ENCODE measurements around the gene ATP5PB.

The ATP5PB gene

DNA sequence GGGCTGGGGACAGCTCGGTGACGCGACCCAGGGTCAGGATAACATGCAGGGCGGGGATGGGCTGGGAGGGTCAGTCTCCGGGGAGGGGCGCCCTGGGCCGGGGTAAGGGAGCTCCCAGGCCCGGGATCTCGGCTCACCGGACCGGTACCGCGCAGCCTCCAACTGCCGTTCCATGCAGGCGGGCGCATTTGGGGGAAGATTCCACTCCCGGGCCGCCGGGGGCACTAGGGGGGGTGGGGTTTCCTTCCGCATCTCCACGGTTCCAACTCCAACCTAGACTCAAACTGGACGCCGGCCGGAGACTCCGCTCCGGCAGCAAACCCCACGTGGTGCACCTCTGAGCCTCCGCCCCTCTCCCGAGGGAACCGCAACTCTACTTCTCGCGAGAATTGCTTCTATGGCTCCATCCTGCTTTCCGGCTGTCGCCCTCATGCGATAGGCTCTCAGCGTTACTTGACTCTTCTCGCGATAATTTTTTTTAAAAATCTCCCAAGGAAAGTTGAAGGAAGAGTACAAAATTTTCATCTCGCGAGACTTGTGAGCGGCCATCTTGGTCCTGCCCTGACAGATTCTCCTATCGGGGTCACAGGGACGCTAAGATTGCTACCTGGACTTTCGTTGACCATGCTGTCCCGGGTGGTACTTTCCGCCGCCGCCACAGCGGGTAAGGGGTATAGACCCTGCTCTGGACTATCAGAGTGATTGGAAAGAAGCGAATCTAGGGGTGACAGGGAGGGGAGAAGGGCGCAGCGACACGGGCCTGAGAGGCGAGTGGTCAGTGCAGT, at the start of gene ATP5PB, which contains the start of gene WDR77:
Gene ATP5PB (plus strand): TSS at position 547 of the 785 bp plus-strand sequence. CDS start 78 bp downstream, at position 625.
Gene WDR77 (minus strand): TSS at position 339 of the 785 bp plus-strand sequence. CDS start 87 bp downstream, at position 252.
- peak; percentile 84 to 89 (median 85) for DNase-seq (ENCODE audit: low read depth in 2 of 3, low spot score in 1 of 3)

DNA sequence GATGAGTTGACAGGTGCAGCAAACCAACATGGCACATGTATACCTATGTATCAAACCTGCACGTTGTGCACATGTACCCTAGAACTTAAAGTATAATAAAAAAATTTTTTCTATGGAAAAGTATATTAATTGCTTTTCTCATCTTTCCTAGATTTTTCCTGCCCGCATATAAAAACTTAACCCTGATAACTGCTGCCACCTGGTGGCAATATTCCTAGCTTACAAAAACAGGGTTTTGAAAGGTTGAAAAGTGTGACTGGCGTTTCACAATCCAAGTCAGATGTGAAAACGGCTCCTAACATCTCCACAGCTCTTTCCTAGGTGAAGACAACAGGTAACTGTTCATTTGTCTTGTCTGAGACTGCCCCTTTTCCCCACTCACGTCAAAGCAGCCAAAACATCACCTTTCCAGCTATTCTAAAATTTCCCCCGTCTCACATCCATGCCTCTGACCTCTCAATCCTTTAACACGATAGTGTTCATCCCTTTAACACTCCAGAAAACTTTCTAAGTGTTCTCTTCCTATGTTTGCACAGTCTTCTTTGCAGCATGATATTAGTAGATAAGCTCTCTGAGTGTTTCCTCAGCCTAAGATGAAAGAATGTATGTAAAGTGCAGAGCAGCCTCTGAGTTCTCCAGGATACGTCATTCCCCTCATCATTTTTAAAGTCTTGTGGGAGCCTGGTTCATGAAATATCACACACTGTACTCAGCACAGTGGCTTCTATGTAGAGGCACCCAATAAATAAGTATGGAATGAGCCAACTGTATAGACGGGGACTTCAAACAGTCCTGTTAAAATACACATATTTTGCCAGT, 49.3 kb upstream of the ATP5PB start:
- DNase-seq (ENCODE audit: low read depth in 2 of 3, low spot score in 1 of 3) = peak in 2 of 3 donors; percentile 14 to 62

GRCh38 chr1:111402083-111402482, 47.2 kb upstream of the ATP5PB start:
- DNase-seq (ENCODE audit: low read depth in 2 of 3, low spot score in 1 of 3) = peak in 1 of 3 donors; percentile 14

DNA sequence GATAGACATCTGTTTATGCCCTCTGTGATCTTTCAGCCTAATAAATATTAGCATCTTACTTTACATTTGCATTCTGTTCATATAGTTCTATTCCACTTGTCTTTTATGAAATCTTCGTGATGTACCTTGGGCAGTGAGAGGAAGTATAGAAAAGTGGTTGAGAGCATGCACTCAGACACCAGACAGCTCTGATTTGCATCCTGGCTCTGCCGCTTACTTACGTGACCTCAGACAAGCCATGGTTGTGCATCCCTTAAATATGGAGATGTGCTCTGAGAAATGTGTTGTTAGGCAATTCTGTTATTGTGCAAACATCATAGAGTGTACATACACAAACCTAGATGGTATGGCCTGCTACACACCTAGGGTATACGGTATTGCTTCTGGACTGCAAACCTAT, 44.7 kb upstream of the ATP5PB start:
- DNase-seq (ENCODE audit: low read depth in 2 of 3, low spot score in 1 of 3) = no peak

DNA sequence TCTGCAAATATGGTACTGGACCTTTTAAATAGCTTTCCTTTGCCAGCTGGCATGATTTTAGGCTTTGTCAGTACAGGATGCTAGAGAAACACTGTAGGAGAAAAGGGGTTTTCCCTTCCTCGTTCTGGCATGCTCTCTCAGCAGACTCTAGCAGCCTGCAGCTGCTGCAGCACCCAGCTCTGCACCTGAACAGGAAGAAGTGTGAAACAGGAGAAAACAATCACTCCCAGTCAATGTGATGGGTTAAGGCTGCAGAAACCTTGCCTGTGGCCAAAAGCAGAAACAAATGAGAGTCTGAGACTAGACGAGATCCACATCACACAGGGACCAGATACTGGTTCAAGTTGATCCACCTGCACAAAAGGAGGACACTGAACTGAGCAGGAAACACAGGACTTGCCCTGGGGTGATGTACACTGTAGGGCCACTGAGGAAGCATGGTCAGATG, 42.9 kb upstream of the ATP5PB start:
- peak in 1 of 3 donors; percentile 13 for DNase-seq (ENCODE audit: low read depth in 2 of 3, low spot score in 1 of 3)

- DNase-seq (ENCODE audit: low read depth in 2 of 3, low spot score in 1 of 3) = no peak
Observed at GRCh38 chr1:111407301-111407700, 42.0 kb upstream of the ATP5PB start.

- no peak for DNase-seq (ENCODE audit: low read depth in 2 of 3, low spot score in 1 of 3)
Observed at GRCh38 chr1:111412839-111413238, 36.4 kb upstream of the ATP5PB start.

DNA sequence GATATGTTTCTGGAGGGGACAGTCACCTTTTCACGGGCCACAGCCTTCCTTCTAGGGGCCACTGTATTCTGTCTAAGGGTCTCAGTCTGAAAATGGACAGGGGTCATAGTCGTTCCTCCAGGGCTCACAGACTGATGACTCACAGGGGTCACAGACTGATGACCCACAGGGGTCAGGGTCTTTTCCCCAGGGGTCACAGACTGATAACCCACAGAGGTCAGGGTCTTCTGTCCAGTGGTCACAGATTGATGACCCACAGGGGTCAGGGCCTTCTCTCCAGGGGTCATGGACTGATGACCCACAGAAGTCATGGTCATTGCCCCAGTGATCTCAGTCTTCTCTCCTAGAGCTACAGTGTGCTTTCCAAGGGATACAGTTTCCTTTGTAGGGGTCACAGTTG, 34.5 kb upstream of the ATP5PB start:
- DNase-seq (ENCODE audit: low read depth in 2 of 3, low spot score in 1 of 3) = no peak

DNA sequence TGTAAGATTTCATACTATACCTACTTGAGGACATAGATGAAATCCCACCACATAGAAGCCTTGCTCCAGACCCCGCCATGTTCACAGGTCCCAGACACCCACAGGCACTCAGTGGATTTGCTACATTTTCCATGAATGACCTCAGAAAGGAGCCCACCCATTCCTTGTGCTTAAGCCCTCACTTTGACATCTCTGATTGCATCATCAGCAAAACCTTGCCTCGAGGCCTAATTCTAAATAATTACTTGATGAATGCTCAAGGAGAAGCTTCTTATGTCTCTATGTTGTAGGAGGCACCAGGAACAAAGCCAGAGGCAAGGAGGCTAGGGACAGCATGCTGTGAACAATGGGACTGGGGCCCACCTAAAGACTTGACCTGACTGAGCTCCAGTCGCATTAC, 33.8 kb upstream of the ATP5PB start:
- no peak for DNase-seq (ENCODE audit: low read depth in 2 of 3, low spot score in 1 of 3)

- no peak for DNase-seq (ENCODE audit: low read depth in 2 of 3, low spot score in 1 of 3)
Observed at GRCh38 chr1:111417755-111418154, 31.5 kb upstream of the ATP5PB start.

DNA sequence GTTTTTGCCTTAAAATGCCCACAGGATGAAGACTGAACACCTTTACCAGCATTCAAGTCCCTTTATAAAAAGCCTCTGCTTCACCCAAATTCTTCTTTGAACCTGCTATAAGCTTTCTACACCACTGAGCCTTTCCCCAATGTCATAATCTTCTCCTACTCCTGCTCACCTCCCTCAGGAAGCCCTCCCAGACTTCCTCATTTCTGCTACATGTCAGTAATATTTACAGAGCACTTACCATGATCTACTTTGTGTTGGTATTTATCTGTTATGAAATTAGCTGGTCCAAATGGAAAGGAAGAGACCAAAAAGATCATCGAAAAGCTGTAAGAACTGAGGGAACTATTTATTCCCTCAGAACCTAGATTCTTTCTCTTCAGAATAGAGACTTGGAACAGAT, 30.2 kb upstream of the ATP5PB start:
- DNase-seq (ENCODE audit: low read depth in 2 of 3, low spot score in 1 of 3) = no peak

DNA sequence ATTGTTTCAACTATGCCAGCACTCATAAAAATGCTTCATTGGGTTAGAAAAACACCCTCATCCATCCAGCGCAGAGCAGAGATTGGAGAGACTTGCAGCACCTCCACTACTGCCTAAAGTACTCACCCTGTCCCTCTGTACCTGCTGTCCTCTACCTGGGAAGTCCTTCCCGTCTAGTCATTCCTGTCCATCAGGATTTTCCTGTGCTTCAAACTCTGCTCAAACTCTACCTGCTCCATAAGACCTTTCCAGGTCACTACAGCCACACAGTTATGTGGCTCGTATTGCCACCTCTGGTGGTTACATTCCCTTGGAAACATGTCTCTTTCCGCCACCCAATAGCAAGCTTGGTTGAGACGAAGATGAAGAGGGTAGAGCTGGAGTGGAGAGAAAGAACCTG, 28.9 kb upstream of the ATP5PB start:
- no peak for DNase-seq (ENCODE audit: low read depth in 2 of 3, low spot score in 1 of 3)

DNA sequence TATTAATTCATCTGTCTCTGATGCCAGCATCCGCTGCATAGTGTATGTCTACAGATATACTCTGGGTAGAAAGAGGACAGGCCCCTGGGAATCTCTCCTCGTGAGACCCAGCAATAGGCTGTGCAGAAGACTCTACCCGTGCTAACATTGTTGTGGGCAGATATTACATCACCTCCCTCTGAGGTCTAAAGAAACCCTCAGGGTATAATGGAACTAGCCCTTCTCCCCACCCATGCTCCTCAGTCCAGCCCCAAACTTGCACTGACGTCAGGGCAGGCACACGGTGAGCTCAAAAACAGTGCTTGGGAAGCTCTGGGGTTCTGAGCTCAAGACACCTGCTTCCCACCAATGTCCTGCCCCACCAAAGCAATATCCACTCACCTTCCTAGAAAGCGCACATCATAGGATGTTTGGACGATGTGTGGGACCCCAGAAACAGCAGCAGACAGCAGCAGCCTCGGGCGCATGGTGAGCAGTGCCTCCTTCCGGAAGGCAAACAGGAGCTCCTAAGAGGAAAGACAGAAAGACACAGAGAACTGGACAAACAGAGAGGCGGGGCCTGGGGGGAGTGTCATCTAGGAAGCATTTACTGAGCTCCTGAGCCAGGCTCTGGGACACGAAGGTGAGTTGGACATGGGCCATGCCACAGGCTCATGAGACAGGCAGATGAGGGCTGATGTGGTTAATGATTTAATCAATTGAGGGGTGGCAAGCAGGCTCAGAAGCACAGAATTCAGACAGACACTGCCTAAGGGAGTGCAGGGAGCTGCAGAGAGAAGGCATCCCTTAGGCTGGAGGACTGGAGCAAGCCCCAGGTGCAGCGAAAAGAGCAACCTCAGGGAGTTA, 26.5 kb upstream of the ATP5PB start:
- DNase-seq (ENCODE audit: low read depth in 2 of 3, low spot score in 1 of 3) = no peak

DNA sequence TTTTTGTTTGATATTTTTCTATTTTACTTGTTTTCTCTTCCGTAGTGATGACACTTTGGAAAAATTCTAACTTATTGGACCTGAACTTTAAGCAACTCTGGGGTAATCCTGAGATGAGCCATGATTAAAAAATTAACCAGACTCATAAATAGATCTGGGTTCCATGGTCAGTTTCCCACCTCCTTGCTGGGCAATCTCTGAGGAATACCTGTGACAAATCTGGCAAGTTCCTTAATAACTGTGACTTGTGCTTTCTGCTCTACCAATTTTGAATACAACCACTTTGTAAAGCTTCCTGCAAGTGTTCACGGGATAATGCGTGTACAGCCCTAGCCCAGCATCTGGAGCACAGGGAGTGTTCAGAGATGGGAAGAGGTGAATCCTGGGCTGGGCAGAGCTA, 25.0 kb upstream of the ATP5PB start:
- no peak for DNase-seq (ENCODE audit: low read depth in 2 of 3, low spot score in 1 of 3)

DNA sequence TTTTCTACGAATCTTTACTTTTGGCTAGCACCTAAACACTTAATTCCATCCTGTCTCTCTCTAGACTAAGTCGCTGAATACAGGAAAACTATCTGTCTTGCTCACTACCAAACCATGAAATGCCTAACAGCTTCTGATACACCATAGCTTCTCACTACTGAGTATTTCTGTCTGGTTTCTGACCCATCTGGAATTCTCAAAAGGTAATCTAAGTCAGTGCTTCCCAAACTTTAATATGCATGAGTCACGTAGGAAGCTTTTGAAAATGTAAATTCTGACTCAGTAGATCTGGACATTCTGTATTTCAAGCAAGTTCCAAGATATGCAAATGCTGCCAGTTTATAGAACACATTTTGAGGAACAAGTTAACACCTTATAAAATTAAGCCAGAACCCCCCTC, 12.5 kb upstream of the ATP5PB start:
- no peak for DNase-seq (ENCODE audit: low read depth in 2 of 3, low spot score in 1 of 3)

- DNase-seq (ENCODE audit: low read depth in 2 of 3, low spot score in 1 of 3) = no peak
Observed at GRCh38 chr1:111439461-111440351, 9.6 kb upstream of the ATP5PB start.

- DNase-seq (ENCODE audit: low read depth in 2 of 3, low spot score in 1 of 3) = peak; percentile 36 to 47 (median 40)
Observed at GRCh38 chr1:111441573-111442192, 7.6 kb upstream of the ATP5PB start.

- peak in 1 of 3 donors; percentile 8 for DNase-seq (ENCODE audit: low read depth in 2 of 3, low spot score in 1 of 3)
Observed at GRCh38 chr1:111442457-111442856, 6.8 kb upstream of the ATP5PB start.

DNA sequence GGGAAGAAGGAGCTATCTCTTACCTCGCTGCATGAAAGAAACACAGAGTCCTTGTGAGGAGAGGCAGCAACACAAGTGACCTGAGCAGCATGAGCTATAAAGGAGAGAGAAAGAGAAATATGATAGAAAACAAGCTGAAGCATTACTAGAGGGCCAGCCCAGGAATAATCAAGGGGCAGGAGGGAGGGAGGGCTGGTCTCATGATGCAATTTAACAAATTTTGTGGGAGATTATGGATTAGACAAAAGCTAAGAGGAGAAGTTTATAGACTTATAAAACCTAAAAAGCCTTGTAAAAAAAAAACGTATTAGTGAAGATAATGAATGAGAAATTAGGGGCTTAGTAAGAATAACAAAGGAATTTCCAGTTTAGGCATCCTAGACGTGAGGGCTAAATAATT, 5.2 kb upstream of the ATP5PB start:
- no peak for DNase-seq (ENCODE audit: low read depth in 2 of 3, low spot score in 1 of 3)

DNA sequence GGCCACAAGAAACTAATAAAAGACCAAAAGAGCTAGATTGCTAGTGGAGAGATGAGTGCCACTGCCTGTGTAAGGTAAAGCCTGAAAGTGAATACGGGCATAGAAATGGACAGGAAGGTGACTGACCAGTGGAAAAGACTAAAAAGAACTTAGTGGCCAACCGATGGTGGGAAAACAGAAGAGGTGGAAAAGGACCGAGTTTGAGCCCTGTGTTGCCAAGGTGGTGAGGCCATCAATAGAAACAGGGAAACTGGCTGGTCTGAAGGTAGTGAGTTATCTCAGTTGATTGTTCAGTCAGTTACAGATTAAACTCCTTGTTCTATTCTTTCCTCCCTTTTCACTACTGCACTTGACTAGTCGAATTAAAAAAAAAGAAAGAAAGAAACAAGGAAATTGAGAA, 2.7 kb upstream of the ATP5PB start:
- DNase-seq (ENCODE audit: low read depth in 2 of 3, low spot score in 1 of 3) = no peak

Data from stimulated activated CD4-positive, alpha-beta T cell treated with anti-CD3 and anti-CD28 coated beads, Interleukin-12 subunit alpha, Interleukin-12 subunit beta, amount 100 ng/mL, for 48 hours (primary cell).